Motor neuron (in vitro differentiated cells): ENCODE data around the gene TLDC2. TPM values are rescaled to one million over a fixed set of nuclear protein-coding genes. Genes with fewer than 3 reads are reported as not detected.
"Not testable (repeated sequence)": the region's sequence is repeated elsewhere in the genome, so short reads cannot be mapped to it uniquely, and the experiment has no call there.

Source experiments
- ATAC-seq, 8 experiments: fragments of 200-7000 bp; cut with Tn5 transposase; replicated peaks in 6 of 8; 2 replicates each; pipeline ENCODE4 v1.8.0; 2021; ENCODE audit warnings: mild to moderate bottlenecking in 8 of 8, moderate library complexity in 8 of 8
- H3K27ac ChIP-seq, 2 donors: fragments of 250-450 bp; sonication (Bioruptor Pico); 2 replicates each; pipeline ENCODE4 v1.9.0; 2021; ENCODE audit warnings: antibody characterized with exemption in 2 of 2, mild to moderate bottlenecking in 2 of 2, moderate library complexity in 1 of 2
- H3K4me1 ChIP-seq, 2 donors: fragments of 250-450 bp; sonication (Bioruptor Pico); replicated peaks in 1 of 2; 2 replicates each; pipeline ENCODE4 v1.6.1; 2021; ENCODE audit warnings: antibody characterized with exemption in 2 of 2, mild to moderate bottlenecking in 2 of 2, moderate library complexity in 1 of 2
- H3K4me3 ChIP-seq, 5 donors: fragments of 250-450 bp; sonication (Bioruptor Pico); 2 replicates each; pipeline ENCODE4 v1.9.0; 2021; ENCODE audit warnings: antibody characterized with exemption in 5 of 5, mild to moderate bottlenecking in 5 of 5, moderate library complexity in 4 of 5
- WGBS, 10 experiments: fragments of 450-650 bp; shearing (Covaris generic); methylation state at CpG; one replicate each; pipeline ENCODE4 v1.0.0; 2022; 5-methylcytosine and 5-hydroxymethylcytosine counted together
- in situ Hi-C, 9 experiments: fragments of 400-800 bp; cut with MboI; loops; one replicate each; pipeline ENCODE4 v1.15.0; 2021; ENCODE audit warnings: low sequenced_read_pairs in 9 of 9, low pct_unique_long_range_greater_than_20kb in 2 of 9; ENCODE audit not compliant: unreplicated experiment in 9 of 9
- total RNA-seq, 8 experiments: library from RNA; unstranded; fragments of 300-600 nt; gene quantifications; 2 replicates each; pipeline versions ENCODE4 v1.2.3 to v1.2.4, GENCODE V29; 2022

The TLDC2 gene
- total RNA-seq = 1 to 10 TPM in 2 of 8 experiments, under 1 TPM in 4, not detected in 2; 0.22 to 1.0 (median 0.69) TPM

DNA sequence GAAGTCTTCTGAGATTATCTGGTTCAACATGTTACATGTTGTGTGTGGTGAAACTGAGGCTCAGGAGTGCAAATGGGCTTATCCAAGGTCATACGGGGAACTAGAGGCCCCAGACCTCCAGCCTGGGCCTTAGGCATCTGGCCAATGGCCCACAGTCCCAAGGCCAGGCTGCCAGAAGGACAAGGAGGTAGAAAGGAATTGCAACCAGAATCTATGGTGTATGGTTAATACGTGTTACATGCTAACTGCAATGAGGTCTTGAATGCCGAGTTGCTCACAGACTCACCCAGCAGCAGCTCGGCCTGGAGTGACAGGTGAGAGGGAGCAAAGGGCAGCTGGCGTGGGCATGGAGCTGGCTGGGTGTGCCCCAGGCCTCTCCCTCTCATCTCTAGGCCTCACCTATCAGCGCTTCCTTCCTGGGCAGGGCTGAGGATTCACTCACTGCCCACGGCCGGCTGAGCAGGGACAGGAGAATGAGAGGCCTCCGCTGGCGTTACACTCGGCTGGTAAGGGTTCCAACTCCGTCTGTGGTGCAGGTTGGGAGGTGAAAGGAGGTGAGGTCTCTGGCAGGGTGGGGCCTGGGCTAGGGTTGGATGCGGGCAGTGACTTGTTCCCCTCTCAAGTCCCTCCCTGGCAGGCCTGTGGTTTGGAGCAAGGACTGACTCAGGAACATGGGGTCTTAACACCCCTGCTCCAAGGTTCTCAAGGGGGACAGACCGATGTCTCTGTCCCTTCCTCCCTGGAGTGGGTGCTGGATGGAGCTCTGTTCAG is at the start of gene TLDC2:
TSS of gene TLDC2 (plus strand) at position 437 of the 771 bp plus-strand sequence. CDS start at position 474, 37 bp downstream.
- in situ Hi-C loops = loop anchor here in 1 of 9 experiments (25.0 kb wide), 1 partner anchor 189 kb away; no protein-coding TSS in a partner anchor
- no peak for ATAC-seq
- 40 to 98% (median 72%) methylated on average over 3 to 9 of the region's 14 CpGs; no CpG with 5 or more reads in 5 of the 10 experiments for WGBS, 10 experiments
- no peaks in the 10 kb centered on the region for H3K4me1 ChIP-seq
- H3K4me3 ChIP-seq = no peak within 1 kb of the TSS
- no peak within 1 kb of the TSS for H3K27ac ChIP-seq

DNA sequence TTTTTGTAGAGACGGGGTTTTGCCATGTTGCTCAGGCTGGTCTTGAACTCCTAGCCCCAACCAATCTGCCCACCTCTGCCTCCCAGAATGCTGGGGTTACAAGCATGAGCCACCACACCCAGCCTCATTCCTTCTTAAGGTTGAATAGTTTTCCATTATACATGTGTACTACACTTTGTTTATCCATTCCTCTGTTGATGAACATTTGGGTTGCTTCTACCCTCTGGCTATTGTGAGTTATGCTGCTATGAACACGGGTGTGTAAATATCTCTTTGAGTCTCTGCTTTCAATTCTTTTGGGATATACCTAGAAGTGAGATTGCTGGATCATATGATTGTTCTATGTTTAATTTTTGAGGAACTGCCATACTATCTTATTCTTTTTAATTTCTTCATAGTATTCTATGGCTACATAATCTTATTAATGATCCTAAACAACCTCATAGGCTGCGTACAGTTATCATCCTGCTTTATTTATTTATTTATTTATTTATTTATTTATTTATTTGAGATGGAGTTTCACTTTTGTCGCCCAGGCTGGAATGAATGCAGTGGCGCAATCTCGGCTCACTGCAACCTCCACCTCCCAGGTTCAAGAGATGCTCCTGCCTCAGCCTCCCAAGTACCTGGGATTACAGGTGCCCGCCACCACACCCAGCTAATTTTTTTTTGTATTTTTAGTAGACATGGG is 49.2 kb upstream of the TLDC2 start:
- Histone ChIP-seq H3K4me3 (no peak overlapping the region), H3K27ac (no peak overlapping the region), H3K4me1 (peaks cover 3 to 9% of the 10 kb centered on the region in 2 donors)
- in situ Hi-C loops = no loop called here
- peak in 3 of 8 experiments; percentile 43 to 68 (median 55) for ATAC-seq
- WGBS, 10 experiments = 79 to 100% (median 93%) methylated on average over 2 to 6 of the region's 7 CpGs; no CpG with 5 or more reads in 1 of the 10 experiments

DNA sequence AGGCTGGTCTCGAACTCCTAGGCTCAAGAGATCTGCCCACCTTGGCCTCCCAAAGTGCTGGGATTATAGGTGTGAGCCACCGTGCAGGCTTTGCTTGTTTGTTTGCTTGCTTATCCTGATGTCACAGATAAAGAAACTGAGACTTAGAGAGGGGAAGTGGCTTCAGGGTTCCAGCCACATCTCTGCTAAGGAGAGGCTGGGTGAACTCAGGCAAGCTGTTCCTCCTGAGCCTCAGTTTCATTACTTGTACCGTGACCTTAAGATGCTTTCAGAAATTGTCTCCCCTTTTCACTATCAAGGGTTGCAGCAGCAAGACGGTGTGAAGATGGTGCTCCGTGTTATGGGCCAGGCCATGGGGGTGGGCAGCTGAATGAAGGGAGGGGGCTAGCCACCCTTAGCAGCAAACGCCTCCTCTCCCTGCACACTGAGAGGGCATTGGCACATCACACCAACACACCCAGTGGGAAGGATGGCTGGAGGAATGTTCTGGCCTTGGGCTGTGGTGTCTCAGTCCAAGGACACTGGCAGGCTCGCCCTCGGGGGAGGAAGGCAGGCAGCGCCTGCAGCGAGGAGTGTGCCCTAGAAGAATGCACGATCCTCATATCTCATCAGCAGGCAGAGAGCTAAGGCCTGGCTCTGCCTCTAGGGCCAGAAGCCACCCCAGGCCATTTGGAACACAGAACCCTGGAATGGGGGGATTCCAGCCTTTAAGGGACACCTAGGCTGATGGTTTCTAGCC is 48.2 kb upstream of the TLDC2 start:
- no peak overlapping the region for H3K4me3 ChIP-seq
- peaks cover 3 to 10% of the 10 kb centered on the region in 2 donors for H3K4me1 ChIP-seq
- no peak for ATAC-seq
- 82 to 100% (median 100%) methylated on average over 1 to 4 of the region's 11 CpGs; no CpG with 5 or more reads in 3 of the 10 experiments for WGBS, 10 experiments
- no peak overlapping the region for H3K27ac ChIP-seq
- in situ Hi-C loops = no loop called here

DNA sequence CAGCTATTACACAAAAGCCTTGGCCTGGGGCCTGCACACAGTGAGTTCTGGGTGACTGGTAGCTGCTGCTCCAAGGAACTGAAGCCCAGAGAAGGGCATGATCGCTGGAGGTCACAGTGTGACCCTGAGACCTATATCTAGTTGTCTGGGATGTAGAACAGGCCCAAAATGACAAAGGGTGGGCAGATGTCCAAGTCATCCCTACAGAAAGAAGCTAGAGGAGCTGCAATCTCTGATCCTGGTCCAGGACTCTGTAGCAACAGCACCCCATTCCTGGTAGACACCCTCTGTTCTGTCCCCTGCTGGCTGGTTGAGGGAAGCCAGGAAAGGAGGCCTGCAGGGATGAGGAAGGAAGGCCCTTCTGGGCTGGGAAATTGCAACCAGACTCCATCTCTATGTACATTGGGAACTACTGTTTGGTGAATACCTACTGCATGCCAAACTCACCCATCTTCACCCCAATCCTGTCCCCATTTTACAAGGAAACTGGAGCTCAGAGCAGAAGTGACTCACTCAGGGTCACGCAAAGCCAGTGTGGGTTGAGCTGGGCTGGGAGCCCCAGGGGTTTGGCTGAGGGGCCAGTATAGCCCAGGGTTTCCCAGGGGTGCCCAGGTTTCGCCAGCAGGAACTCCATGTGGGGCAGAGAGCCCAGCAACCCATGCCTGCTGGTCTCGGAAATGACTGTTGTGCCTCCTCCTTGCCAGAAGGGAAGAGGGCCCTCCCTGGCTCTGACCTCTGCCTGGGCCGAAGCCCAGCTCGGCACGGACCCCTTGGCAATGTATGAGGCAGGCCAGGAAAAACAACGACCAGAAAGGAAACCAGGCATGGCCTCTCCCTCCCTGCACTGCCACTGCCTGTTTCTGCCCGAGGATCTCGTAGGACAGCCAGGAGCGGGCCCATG is 44.9 kb upstream of the TLDC2 start:
- ATAC-seq = peak in 1 of 8 experiments; percentile 11
- Histone ChIP-seq H3K4me1 (peaks cover 13 to 16% of the 10 kb centered on the region in 2 donors), H3K4me3 (no peak overlapping the region)

DNA sequence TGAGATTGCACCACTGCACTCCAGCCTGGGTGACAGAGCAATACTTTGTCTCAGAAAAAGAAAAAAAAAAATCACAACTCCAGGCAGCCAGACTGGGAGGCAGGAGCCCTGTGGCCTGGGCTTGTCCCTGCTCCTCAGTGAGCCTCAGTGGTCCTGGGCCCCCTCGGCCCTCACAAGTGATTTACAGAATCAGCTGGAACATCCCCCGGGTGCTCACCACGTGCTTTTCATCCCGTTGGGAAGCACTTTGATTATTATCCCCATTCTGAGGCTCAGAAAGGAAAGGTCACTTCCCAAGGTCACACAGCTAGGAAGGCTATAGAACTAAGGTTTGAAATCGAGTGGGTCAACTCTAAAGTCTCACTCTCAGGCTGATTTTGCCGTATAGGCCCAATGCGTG is 43.1 kb upstream of the TLDC2 start:
- 39 to 80% (median 50%) methylated on average over 1 to 5 of the region's 7 CpGs; no CpG with 5 or more reads in 5 of the 10 experiments for WGBS, 10 experiments
- H3K4me1 ChIP-seq = peaks cover 13 to 16% of the 10 kb centered on the region in 2 donors
- H3K27ac ChIP-seq = peak overlapping the region in 1 of 2 donors; percentile 47
- no peak for ATAC-seq
- no peak overlapping the region for H3K4me3 ChIP-seq
- in situ Hi-C loops = no loop called here

More for the DNA sequence above, 44.9 kb upstream of the TLDC2 start:
- no peak overlapping the region for H3K27ac ChIP-seq
- WGBS, 10 experiments = 11 to 100% (median 75%) methylated on average over 1 to 5 of the region's 11 CpGs; no CpG with 5 or more reads in 5 of the 10 experiments
- in situ Hi-C loops = no loop called here

DNA sequence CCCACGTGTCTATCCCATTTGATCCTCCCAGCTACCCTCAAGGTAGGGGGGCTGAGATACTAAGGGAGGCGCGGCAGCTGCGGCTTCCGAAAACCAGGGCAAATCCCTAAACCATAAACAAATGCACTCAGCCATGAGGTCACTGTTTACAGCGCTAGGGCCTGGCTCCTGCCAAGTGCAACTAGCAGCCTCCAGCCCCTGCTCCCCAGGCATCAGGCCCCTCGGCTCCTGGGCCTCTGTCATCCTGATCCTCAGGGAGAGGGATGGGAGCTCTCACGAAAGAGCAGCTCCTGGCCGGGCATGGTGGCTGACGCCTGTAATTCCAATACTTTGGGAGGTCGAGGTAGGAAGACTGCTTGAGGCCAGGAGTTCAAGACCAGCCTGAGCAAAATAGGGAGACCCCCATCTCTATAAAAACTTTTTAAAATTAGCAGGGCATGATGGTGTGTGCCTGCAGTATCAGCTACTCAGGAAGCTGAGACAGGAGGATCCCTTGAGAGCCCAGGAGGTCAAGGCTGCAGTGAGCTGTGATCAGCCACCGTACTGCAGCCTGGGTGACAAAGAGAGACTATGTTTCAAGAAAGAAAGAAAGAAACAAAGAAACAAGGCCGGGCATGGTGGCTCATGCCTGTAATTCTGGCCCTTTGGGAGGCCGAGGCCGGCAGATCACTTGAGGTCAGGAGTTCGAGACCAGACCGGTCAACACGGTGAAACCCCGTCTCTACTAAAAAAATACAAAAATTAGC is 42.5 kb upstream of the TLDC2 start:
- no peak overlapping the region for H3K4me3 ChIP-seq
- in situ Hi-C loops = no loop called here
- H3K4me1 ChIP-seq = peaks cover 13 to 16% of the 10 kb centered on the region in 2 donors
- H3K27ac ChIP-seq = peak overlapping the region in 1 of 2 donors; percentile 47
- WGBS, 10 experiments = 46 to 100% (median 79%) methylated on average over 1 to 11 of the region's 19 CpGs
- ATAC-seq = no peak

DNA sequence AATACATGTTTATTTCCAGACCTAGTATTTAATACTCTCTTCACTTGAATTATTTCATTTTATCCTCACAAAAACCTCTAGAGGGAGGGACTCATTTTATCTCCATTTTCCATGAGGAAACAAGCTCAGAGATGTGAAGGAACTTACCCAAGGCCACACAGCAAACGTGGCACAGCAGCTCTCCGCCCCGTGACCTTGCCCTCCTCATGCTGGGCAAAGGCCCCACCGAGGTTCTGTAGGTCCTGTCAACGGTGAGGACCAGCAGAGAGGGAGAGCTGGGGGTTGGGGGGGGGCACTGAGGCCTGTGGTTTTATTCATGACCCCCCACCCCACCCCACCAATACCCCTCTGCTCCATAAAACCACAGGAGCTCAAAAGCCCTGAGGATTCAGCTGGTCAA is 40.9 kb upstream of the TLDC2 start:
- 60 to 100% (median 86%) methylated on average over 1 to 4 of the region's 5 CpGs; no CpG with 5 or more reads in 6 of the 10 experiments for WGBS, 10 experiments
- Histone ChIP-seq H3K4me3 (no peak overlapping the region), H3K4me1 (peaks cover 13 to 16% of the 10 kb centered on the region in 2 donors), H3K27ac (peak overlapping the region; percentile 46 to 76)
- no peak for ATAC-seq
- in situ Hi-C loops = no loop called here

DNA sequence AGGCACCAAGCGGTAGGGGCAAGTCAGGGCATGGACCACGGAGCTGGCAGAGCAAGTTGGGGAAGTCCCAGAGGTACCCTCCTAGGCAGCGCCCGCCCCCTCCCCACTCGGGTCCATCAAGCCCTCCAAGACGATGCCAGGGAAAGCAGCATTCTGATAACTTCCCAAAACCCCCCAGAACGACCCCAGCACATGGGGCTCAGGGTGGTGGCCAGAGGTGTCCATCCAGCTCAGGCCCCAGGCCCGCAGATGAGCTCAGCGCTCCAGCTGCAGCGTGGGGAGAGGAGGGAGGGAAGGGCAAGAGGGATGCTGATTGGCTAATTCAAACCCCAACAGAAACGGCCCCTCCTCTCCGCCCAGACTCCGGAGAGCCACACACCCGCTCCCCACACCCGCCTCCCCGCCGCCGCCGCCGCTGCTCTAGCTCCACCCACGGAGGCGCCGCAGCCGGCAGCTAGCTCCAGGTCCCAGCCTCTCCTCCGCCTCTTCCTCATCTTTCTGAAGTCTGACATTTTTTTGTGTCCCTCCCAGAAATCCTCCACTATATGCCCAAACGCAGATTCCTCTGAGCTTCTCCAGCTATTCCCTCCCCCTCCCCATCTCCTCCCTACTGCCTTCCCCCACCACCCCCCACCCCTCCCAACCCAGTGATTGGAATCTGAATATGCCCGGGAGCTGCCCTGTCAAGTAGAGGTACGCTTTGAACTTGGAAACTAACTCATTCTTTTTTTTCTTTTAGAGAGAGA is 40.3 kb upstream of the TLDC2 start:
- H3K4me1 ChIP-seq = peaks cover 13 to 16% of the 10 kb centered on the region in 2 donors
- in situ Hi-C loops = no loop called here
- peak overlapping the region; percentile 46 to 76 for H3K27ac ChIP-seq
- 0% methylated on average over 2 of the region's 28 CpGs; no CpG with 5 or more reads in 9 of the 10 experiments for WGBS, 10 experiments
- ATAC-seq = peak; percentile 94 to 99 (median 98)
- H3K4me3 ChIP-seq = peak overlapping the region; percentile 4 to 24 (median 23)

DNA sequence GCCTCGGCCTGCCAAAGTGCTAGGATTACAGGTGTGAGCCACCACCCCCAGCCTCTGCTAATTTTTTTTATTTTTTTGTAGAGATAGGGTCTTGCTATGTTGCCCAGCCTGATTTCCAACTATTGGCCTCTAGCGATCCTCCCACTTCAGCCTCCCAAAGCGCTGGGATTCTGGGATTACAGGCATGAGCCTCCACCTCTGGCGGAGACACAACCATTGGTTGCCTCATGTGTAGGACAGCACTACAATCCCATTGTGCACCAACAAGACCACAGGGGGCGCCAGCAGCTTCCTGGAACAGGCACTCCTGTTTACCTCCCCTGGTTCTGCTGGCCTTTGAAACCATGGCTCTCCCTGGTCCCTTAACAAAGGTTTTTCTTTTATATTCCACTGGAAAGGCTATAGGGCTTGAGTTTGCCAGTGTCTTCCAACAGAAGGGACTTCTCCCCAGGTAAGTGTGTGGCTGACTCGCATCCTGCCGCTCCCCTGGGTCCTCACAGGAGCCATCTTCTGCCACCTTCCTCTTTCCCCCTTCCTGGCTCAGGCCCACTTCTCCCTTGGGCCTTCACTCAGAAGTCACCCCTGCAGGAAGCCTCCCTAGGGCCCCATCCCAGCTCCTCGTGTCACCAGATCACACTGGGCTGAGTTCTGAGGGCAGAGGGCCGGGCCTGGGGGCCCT is 39.2 kb upstream of the TLDC2 start:
- 86 to 100% (median 97%) methylated on average over 1 to 4 of the region's 9 CpGs; no CpG with 5 or more reads in 2 of the 10 experiments for WGBS, 10 experiments
- Histone ChIP-seq H3K4me1 (peaks cover 13 to 18% of the 10 kb centered on the region in 2 donors), H3K4me3 (no peak overlapping the region), H3K27ac (peak overlapping the region in 1 of 2 donors; percentile 26)
- ATAC-seq = no peak
- in situ Hi-C loops = no loop called here

DNA sequence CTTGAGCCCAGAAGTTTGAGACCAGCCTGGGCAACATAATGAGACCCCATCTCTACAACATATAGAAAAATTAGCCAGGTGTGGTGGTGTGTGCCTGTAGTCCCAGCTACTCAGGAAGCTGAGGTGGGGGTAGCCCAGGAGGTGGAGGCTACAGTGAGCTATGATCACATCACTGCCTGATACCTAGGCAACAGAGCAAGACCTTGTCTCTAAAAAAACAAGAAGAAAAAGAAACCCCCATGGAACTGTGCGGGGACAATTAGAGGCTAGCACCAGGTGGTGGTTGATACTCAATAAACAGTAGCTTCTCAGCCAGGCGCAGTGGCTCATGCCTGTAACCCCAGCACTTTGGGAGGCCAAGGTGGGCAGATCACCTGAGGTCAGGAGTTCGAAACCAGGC is 37.6 kb upstream of the TLDC2 start:
- peaks cover 6 to 14% of the 10 kb centered on the region in 2 donors for H3K4me1 ChIP-seq
- H3K27ac ChIP-seq, H3K4me3 ChIP-seq, ATAC-seq, in situ Hi-C loops: not testable (repeated sequence)
- 83 to 100% (median 100%) methylated on average over 1 to 2 of the region's 3 CpGs; no CpG with 5 or more reads in 5 of the 10 experiments for WGBS, 10 experiments
